HepG2 (cell line): Measurements from ENCODE around the gene CMTM1. TPM values are rescaled to one million over a fixed set of nuclear protein-coding genes. Genes with fewer than 3 reads are reported as not detected.

ENCODE experiments used
- ADNP ChIP-seq: sonication (generic); formaldehyde crosslinking; IDR thresholded peaks from 2 replicates; pipeline ENCODE4 v1.4.0; 2020; ENCODE audit warnings: missing genetic modification reagents
- HNRNPK ChIP-seq: fragments of 200-400 bp; formaldehyde crosslinking; IDR thresholded peaks from 2 replicates; pipeline ENCODE4 v1.6.1; 2018; ENCODE audit warnings: low read length, low read depth, moderate library complexity, mild to moderate bottlenecking; ENCODE audit not compliant: poor library complexity, severe bottlenecking
- MAFK ChIP-seq, 2 experiments: IDR thresholded peaks in 1 of 2; conservative IDR thresholded peaks in 1 of 2; 2 replicates each; pipeline ENCODE4 v1.6.1; 2011; ENCODE audit warnings: improper control_type of control experiment in 2 of 2, low read length in 2 of 2
- MATR3 ChIP-seq: sonication (generic); formaldehyde crosslinking; IDR thresholded peaks from 2 replicates; pipeline ENCODE4 v1.4.0; 2020; ENCODE audit warnings: missing genetic modification reagents
- MEF2D ChIP-seq: sonication (generic); formaldehyde crosslinking; IDR thresholded peaks from 2 replicates; pipeline ENCODE4 v1.5.1; 2020; ENCODE audit warnings: mild to moderate bottlenecking, missing genetic modification reagents
- MIER2 ChIP-seq: IDR thresholded peaks from 2 replicates; pipeline ENCODE4 v1.6.1; 2016; ENCODE audit warnings: missing biosample characterization, missing genetic modification reagents
- NAIF1 ChIP-seq: sonication (generic); formaldehyde crosslinking; IDR thresholded peaks from 2 replicates; pipeline ENCODE4 v1.5.0; 2020; ENCODE audit warnings: mild to moderate bottlenecking, missing genetic modification reagents, borderline replicate concordance
- PPARG ChIP-seq: conservative IDR thresholded peaks from 2 replicates; pipeline ENCODE4 v1.6.1; 2016; ENCODE audit warnings: missing biosample characterization, missing genetic modification reagents
- RAD21 ChIP-seq: fragments of 450-650 bp; formaldehyde crosslinking; IDR thresholded peaks from 2 replicates; pipeline ENCODE4 v1.5.0; 2020; ENCODE audit warnings: mild to moderate bottlenecking
- REXO4 ChIP-seq: sonication (generic); formaldehyde crosslinking; IDR thresholded peaks from 2 replicates; pipeline ENCODE4 v1.8.0; 2022; ENCODE audit warnings: missing genetic modification reagents, mild to moderate bottlenecking, borderline replicate concordance
- SIX4 ChIP-seq: sonication (generic); formaldehyde crosslinking; IDR thresholded peaks from 2 replicates; pipeline ENCODE4 v1.4.0; 2020; ENCODE audit warnings: missing genetic modification reagents
- SP5 ChIP-seq: IDR thresholded peaks from 2 replicates; pipeline ENCODE4 v1.6.1; 2016; ENCODE audit warnings: low read depth, borderline replicate concordance
- TAF1 ChIP-seq: sonication (generic); formaldehyde crosslinking; IDR thresholded peaks from 2 replicates; pipeline ENCODE4 v1.4.0; 2020; ENCODE audit warnings: missing genetic modification reagents
- U2AF2 ChIP-seq: fragments of 200-400 bp; formaldehyde crosslinking; IDR thresholded peaks from 2 replicates; pipeline ENCODE4 v1.6.1; 2017; ENCODE audit warnings: low read depth, mild to moderate bottlenecking, low read length
- WIZ ChIP-seq: sonication (generic); formaldehyde crosslinking; IDR thresholded peaks from 2 replicates; pipeline ENCODE4 v1.5.1; 2020; ENCODE audit warnings: mild to moderate bottlenecking, missing genetic modification reagents
- ZHX1 ChIP-seq: sonication (generic); formaldehyde crosslinking; IDR thresholded peaks from 2 replicates; pipeline ENCODE4 v1.8.1; 2022; ENCODE audit warnings: low read depth, mild to moderate bottlenecking, missing genetic modification reagents
- ZNF10 ChIP-seq: sonication (generic); formaldehyde crosslinking; IDR thresholded peaks from 2 replicates; pipeline ENCODE4 v1.4.0; 2020; ENCODE audit warnings: mild to moderate bottlenecking, low read depth, missing genetic modification reagents, borderline replicate concordance
- ZNF230 ChIP-seq: sonication (generic); formaldehyde crosslinking; IDR thresholded peaks from 2 replicates; pipeline ENCODE4 v1.4.0; 2020; ENCODE audit warnings: mild to moderate bottlenecking, missing genetic modification reagents
- ZNF260 ChIP-seq: sonication (generic); formaldehyde crosslinking; IDR thresholded peaks from 2 replicates; pipeline ENCODE4 v1.4.0; 2020; ENCODE audit warnings: missing genetic modification reagents, low read depth, mild to moderate bottlenecking, borderline replicate concordance
- ZNF264 ChIP-seq: sonication (generic); formaldehyde crosslinking; IDR thresholded peaks from 2 replicates; pipeline ENCODE4 v1.4.0; 2020; ENCODE audit warnings: missing genetic modification reagents
- ZNF547 ChIP-seq: sonication (generic); formaldehyde crosslinking; IDR thresholded peaks from 2 replicates; pipeline ENCODE4 v1.5.1; 2020; ENCODE audit warnings: mild to moderate bottlenecking, missing genetic modification reagents
- ZNF709 ChIP-seq: sonication (generic); formaldehyde crosslinking; IDR thresholded peaks from 2 replicates; pipeline ENCODE4 v1.5.0; 2020; ENCODE audit warnings: mild to moderate bottlenecking, missing genetic modification reagents
- ZNF720 ChIP-seq: sonication (generic); formaldehyde crosslinking; IDR thresholded peaks from 2 replicates; pipeline ENCODE4 v1.4.0; 2020; ENCODE audit warnings: missing genetic modification reagents
- ZNF749 ChIP-seq: sonication (generic); formaldehyde crosslinking; IDR thresholded peaks from 2 replicates; pipeline ENCODE4 v1.8.0; 2022; ENCODE audit warnings: mild to moderate bottlenecking, missing genetic modification reagents, moderate library complexity, borderline replicate concordance
- ZNF777 ChIP-seq: sonication (generic); formaldehyde crosslinking; IDR thresholded peaks from 2 replicates; pipeline ENCODE4 v1.4.0; 2020; ENCODE audit warnings: missing genetic modification reagents
- ZNF841 ChIP-seq: sonication (generic); formaldehyde crosslinking; IDR thresholded peaks from 2 replicates; pipeline ENCODE4 v1.8.1; 2023; ENCODE audit warnings: missing genetic modification reagents, borderline replicate concordance
- ZSCAN22 ChIP-seq: sonication (generic); formaldehyde crosslinking; IDR thresholded peaks from 2 replicates; pipeline ENCODE4 v1.4.0; 2020; ENCODE audit warnings: mild to moderate bottlenecking, missing genetic modification reagents
- ZSCAN9 ChIP-seq: IDR thresholded peaks from 2 replicates; pipeline ENCODE4 v1.6.1; 2016; ENCODE audit warnings: borderline replicate concordance
- polyA plus RNA-seq, 8 experiments: library from polyadenylated mRNA; depleted of rRNA in 3 of 8; stranded (reverse) in 7 of 8; unstranded in 1 of 8; fragments of >200 nt; fragmentation: Illumina TruSeq in 4 of 8; extraction: Trizol in 4 of 8; gene quantifications; 2 replicates each; pipeline versions ENCODE4 v1.2.1 to v1.2.3, GENCODE V29; 2011 to 2016; ENCODE audit warnings: low read depth in 4 of 8, missing spikeins in 1 of 8, mixed read lengths in 1 of 8; ENCODE audit not compliant: insufficient read depth in 1 of 8
- total RNA-seq, 5 experiments: library from RNA; depleted of rRNA; stranded (reverse); fragments of >200 nt; fragmentation: Illumina TruSeq; extraction: Trizol; gene quantifications; 2 replicates each; pipeline ENCODE4 v1.2.3, GENCODE V29; 2016; ENCODE audit warnings: low read depth in 1 of 5
- TF ChIP-seq, protein P1 (sequence below): sonication (generic); formaldehyde crosslinking; IDR thresholded peaks from 2 replicates; pipeline ENCODE4 v1.5.1; 2020; ENCODE audit warnings: missing genetic modification reagents, mild to moderate bottlenecking, borderline replicate concordance

The CMTM1 gene
- total and polyA plus RNA-seq, 2 of the 13 experiments (the other 11 are each of a cell fraction or from before 2014, with no cell fraction given), result 1.7 to 2.9 TPM

- TF ChIP-seq ZNF264 (no peak), ZNF230 (peak; percentile 51; the same call in 1 of the 2 replicates), RAD21 (CRISPR knock-in tag) (no peak), NAIF1 (CRISPR knock-in tag) (peak; percentile 41; the same call in 1 of the 2 replicates), PPARG (CRISPR knock-in tag) (no peak), ZNF260 (CRISPR knock-in tag) (no peak), SIX4 (CRISPR knock-in tag) (no peak), SP5 (CRISPR knock-in tag) (no peak), U2AF2 (no peak), ZNF709 (CRISPR knock-in tag) (no peak), MATR3 (CRISPR knock-in tag) (no peak), ZHX1 (CRISPR knock-in tag) (no peak), ADNP (0 out of 2 replicates have a peak, but pooled peaks have one; percentile 50), ZNF10 (CRISPR knock-in tag) (no peak), ZNF547 (CRISPR knock-in tag) (no peak), HNRNPK (no peak), ZNF841 (CRISPR knock-in tag) (no peak), MEF2D (CRISPR knock-in tag) (no peak), ZNF720 (CRISPR knock-in tag) (no peak), ZSCAN9 (no peak), TAF1 (peak; percentile 4; the same call in 1 of the 2 replicates), MAFK (conservative IDR thresholded peaks at IDR 0.05 in 1 of 2, IDR thresholded peaks at IDR 0.05 in 1 of 2; ENCODE audit: low read length in 2 of 2) (no peak), ZNF749 (CRISPR knock-in tag) (no peak), ZNF777 (CRISPR knock-in tag) (peak; percentile 79), WIZ (no peak), REXO4 (CRISPR knock-in tag) (no peak), MIER2 (CRISPR knock-in tag) (no peak), ZSCAN22 (CRISPR knock-in tag) (no peak)
- TF ChIP-seq, protein P1, sequence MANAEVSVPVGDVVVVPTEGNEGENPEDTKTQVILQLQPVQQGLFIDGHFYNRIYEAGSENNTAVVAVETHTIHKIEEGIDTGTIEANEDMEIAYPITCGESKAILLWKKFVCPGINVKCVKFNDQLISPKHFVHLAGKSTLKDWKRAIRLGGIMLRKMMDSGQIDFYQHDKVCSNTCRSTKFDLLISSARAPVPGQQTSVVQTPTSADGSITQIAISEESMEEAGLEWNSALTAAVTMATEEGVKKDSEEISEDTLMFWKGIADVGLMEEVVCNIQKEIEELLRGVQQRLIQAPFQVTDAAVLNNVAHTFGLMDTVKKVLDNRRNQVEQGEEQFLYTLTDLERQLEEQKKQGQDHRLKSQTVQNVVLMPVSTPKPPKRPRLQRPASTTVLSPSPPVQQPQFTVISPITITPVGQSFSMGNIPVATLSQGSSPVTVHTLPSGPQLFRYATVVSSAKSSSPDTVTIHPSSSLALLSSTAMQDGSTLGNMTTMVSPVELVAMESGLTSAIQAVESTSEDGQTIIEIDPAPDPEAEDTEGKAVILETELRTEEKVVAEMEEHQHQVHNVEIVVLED (CRISPR knock-in tag), result no peak
Measured at GRCh38 chr16:66605177-66605978, 39.1 kb downstream of the CMTM1 start (continued).
